Astrocyte of the cerebellum (primary cell): Measurements from ENCODE around the gene CDC7.

Source experiments
- DNase-seq: peaks from one replicate; pipeline ENCODE4 v3.0.0-alpha.2; 2011; ENCODE audit warnings: low read depth
- H3K4me3 ChIP-seq: 2 replicates; pipeline ENCODE4 v1.5.1; 2011; ENCODE audit warnings: mild to moderate bottlenecking, low read depth, low read length, moderate library complexity
- in situ Hi-C: cut with HindIII; loops from 2 replicates; pipeline ENCODE4 v1.10.0; 2017; ENCODE audit warnings: low sequenced_read_pairs
- TF ChIP-seq, protein P1 (sequence below): IDR thresholded peaks from 2 replicates; pipeline ENCODE4 v1.5.1; 2012; ENCODE audit warnings: low read length, low read depth, moderate library complexity, mild to moderate bottlenecking; ENCODE audit errors: missing control alignments

The CDC7 gene

DNA sequence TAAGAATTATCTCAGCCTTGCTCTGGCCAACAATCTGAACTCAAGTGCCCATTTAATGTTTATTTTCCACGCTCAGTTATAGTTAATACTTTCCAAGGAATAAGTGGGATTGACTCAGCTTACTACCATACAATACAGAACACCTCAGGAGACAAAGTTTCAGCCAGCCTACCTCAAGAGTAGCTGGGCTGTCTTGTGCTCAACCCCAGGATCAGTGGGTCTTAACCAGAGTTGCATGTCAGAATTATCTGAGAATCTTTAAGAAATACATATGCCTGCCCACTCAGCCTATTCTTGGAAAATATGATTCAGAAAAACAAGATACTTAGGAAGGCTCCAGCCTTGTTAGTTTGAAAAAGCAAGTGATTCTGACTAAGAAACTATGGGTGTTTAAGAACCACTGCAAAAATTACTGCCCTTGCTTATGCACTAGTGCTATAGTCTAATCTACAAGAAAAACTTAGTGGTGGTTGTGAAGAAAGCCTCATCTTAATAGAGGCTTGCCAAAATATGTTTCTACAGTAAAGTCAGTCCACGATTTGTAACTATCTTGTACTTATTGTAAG, 20.4 kb downstream of the CDC7 start:
- TF ChIP-seq, protein P1, sequence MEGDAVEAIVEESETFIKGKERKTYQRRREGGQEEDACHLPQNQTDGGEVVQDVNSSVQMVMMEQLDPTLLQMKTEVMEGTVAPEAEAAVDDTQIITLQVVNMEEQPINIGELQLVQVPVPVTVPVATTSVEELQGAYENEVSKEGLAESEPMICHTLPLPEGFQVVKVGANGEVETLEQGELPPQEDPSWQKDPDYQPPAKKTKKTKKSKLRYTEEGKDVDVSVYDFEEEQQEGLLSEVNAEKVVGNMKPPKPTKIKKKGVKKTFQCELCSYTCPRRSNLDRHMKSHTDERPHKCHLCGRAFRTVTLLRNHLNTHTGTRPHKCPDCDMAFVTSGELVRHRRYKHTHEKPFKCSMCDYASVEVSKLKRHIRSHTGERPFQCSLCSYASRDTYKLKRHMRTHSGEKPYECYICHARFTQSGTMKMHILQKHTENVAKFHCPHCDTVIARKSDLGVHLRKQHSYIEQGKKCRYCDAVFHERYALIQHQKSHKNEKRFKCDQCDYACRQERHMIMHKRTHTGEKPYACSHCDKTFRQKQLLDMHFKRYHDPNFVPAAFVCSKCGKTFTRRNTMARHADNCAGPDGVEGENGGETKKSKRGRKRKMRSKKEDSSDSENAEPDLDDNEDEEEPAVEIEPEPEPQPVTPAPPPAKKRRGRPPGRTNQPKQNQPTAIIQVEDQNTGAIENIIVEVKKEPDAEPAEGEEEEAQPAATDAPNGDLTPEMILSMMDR = no peak
- in situ Hi-C loops = loop anchor here (25.0 kb wide), 1 partner anchor 766 kb away; the partner anchor contains the start of genes GLMN and RPAP2
- no peak for DNase-seq
- no peak overlapping the region for H3K4me3 ChIP-seq

DNA sequence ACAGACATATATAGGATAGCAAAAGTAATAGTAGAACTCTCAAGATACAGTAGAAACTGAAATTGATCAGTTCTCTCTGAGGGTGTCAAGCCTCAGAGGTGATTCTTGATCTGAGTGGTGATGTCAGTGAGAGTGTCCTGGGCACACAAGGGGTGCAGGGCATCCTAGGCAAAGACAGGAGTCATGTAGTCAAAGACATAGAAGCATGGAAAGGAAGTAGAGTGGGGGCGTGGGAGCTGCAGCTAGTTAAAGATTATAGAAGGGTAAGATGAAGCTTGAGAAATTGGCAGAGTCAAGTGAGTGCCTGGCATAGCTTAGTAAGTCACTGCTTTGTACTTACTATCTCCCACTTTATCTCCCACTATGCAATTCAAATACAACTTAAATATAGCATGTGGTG, 22.8 kb downstream of the CDC7 start:
- in situ Hi-C loops = loop anchor here (25.0 kb wide), 1 partner anchor 764 kb away; the partner anchor contains the start of genes GLMN and RPAP2
- TF ChIP-seq, protein P1 = no peak
- H3K4me3 ChIP-seq = no peak overlapping the region
- no peak for DNase-seq

DNA sequence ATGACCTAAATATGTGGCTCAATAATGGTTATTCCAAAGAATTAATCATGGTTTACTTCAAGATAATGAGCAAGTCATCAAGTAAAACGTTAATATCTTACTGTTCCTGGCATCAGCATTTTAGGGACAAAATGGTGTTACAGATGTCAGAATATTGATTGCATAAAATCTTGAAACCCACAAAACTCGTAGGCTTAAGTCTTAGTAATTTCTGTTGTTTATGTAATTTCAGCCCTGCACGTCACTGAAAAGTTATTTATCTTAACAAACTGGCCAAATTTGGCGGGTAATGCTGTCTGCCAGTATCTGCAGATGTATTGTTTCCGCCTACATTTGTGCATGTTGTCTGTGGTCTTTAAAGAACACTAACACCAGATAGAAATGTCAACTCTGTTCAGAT, 25.8 kb downstream of the CDC7 start:
- DNase-seq = no peak
- in situ Hi-C loops = no loop called here
- TF ChIP-seq, protein P1 = no peak
- H3K4me3 ChIP-seq = no peak overlapping the region

DNA sequence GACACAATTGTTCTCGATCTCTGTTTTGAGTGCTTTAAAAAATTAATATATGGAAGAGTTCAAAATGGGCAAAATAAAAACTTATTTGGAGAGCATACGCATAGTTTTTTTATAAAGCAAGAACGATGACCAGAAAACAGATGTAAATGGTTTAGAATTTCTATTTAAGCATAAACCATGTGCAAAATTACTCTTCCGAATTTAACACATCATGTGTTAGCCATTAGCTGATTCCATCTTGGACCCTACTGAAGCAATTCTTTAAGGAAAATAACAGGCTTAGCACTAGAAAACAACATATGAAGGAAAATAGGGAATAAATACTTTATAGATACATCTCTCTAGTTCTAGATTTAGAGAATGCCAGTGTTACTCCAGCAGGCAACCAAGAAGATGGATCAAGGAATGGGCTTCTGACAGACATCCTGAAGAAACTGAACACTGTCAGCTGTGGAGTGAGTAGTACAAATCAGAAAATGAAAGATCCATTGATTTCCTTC, 26.7 kb downstream of the CDC7 start:
- no peak overlapping the region for H3K4me3 ChIP-seq
- in situ Hi-C loops = no loop called here
- TF ChIP-seq, protein P1 = no peak
- DNase-seq = no peak

DNA sequence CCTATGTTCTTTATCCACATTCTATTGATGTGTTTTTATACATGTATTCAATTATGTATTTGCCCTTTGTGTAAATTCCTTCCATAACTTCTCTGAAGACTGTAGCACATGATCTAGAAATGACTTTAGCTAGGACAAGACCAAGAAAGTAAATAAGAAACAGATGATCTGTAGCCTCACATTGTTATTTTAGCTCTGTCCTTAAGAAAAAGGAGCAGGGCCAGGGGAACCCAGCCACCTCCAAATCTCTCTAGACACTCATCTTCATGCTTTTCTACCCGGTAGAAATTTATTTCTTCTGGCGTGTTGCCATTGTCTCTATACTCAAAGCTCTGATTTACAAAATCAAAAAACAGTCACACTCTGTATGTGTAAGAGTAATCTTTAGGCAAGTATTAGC, 27.1 kb downstream of the CDC7 start:
- DNase-seq = no peak
- H3K4me3 ChIP-seq = no peak overlapping the region

DNA sequence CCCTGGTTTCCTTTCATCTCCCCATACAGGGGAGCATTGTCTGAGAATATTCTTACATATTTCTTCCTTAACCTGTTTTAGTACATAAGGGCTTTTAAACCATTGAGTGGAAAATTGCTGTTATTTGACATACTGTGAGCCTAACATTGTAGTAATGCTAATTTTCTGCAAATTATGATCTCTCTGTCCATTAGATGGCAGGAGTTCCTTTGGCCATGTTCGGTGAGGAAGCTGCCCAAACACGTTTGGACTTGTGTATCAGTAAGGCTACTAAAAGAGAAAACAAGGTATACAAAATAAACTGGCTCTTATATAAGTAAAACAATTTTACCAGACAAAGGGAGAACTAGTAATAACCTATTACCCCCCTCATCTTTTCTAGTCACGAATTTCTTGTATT, 29.2 kb downstream of the CDC7 start:
- TF ChIP-seq, protein P1 = peak; percentile 21
- H3K4me3 ChIP-seq = no peak overlapping the region
- DNase-seq = no peak
- in situ Hi-C loops = no loop called here

More for the DNA sequence above, 27.1 kb downstream of the CDC7 start:
- in situ Hi-C loops = no loop called here
- TF ChIP-seq, protein P1 = no peak
